GM18951 (cell line): ENCODE results near the gene ATF2.

Experiments
- POLR2A ChIP-seq: IDR thresholded peaks from 4 replicates; pipeline ENCODE4 v1.6.1; 2011; ENCODE audit warnings: mild to moderate bottlenecking; ENCODE audit not compliant: insufficient read length, insufficient read depth; ENCODE audit errors: extremely low read depth
- in situ Hi-C: fragments of 300-500 bp; cut with MboI; formaldehyde crosslinking; loops from one replicate; pipeline ENCODE4 v1.12.0; 2022; ENCODE audit warnings: low sequenced_read_pairs, mixed read lengths, inconsistent platforms; ENCODE audit not compliant: unreplicated experiment

Gene ATF2

DNA sequence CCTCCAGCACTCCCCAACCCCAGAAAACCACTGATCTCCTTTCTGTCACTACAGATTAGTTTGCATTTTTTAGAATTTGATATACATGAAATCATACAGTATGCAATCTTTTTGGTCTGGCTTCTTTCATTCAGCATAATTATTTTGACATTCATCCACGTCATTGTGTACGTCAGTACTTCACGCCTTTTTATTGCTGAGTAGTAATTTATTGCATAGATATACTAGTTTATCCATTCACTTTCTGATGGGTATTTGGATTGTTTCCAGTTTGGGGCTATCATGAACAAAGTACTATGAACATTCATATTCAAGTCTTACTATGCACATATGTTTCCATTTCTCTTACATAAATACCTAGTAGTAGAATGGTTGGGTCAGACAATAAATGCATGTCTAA is 142.8 kb downstream of the ATF2 start:
- in situ Hi-C loops, result no loop called here
- no peak for TF ChIP-seq POLR2A

DNA sequence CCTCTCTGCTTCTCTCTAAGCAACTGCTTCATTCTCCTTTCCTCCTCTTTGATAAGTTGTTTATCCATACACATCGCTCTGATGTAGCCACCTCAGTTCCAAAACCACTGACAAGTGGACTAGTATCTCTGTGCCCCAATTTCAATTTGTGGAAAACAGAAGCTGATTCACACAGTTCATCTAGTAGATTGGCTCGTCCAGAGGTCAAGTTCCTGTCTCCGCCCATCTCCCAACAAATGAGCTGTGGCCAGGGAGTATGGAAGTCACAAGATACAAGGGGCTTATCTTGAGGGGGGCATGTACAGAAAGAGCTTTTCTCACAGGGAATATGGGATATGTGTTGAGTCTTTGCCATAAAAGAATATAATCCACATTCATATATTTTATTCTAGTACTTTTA is 145.1 kb downstream of the ATF2 start:
- in situ Hi-C loops, result no loop called here
- no peak for TF ChIP-seq POLR2A
